Body of pancreas (tissue), 4 donors: ENCODE measurements around the gene RNF213. TPM values are rescaled to one million over a fixed set of nuclear protein-coding genes. Genes with fewer than 3 reads are reported as not detected.

Source experiments
- ATAC-seq: fragments of 150-250 bp; one replicate; pipeline ENCODE4 v1.9.1; 2016
- DNase-seq, 4 donors: peaks; one replicate each; pipeline ENCODE4 v3.0.0-alpha.2; 2019
- H3K27ac ChIP-seq, 4 donors: fragments of 200-600 bp; sonication (generic); 1 replicate in 3 of 4; 2 replicates in 1 of 4; pipeline versions ENCODE4 v1.5.1 to v1.6.1; 2016 to 2019; ENCODE audit warnings: mild to moderate bottlenecking in 1 of 4, mixed read lengths in 1 of 4, moderate library complexity in 1 of 4
- H3K27me3 ChIP-seq, 2 donors: fragments of 200-600 bp; sonication (generic); one replicate each; pipeline ENCODE4 v1.6.0; 2016; ENCODE audit warnings: mild to moderate bottlenecking in 1 of 2
- H3K36me3 ChIP-seq, 2 donors: fragments of 200-600 bp; sonication (generic); replicated peaks in 1 of 2; 2 replicates each; pipeline ENCODE4 v1.5.1; 2016; ENCODE audit warnings: low read depth in 2 of 2; ENCODE audit not compliant: insufficient read depth in 1 of 2
- H3K4me1 ChIP-seq: fragments of 200-600 bp; sonication (generic); one replicate; pipeline ENCODE4 v1.6.0; 2016
- H3K4me3 ChIP-seq, 2 donors: fragments of 200-600 bp; sonication (generic); 1 replicate in 1 of 2; 2 replicates in 1 of 2; pipeline ENCODE4 v1.5.1; 2016 to 2019
- H3K9me3 ChIP-seq, 3 donors: fragments of 200-600 bp; sonication (generic); 1 replicate in 2 of 3; 2 replicates in 1 of 3; pipeline ENCODE4 v1.5.1; 2016
- CTCF ChIP-seq, 7 experiments: fragments of 450-650 bp in 4 of 7; fragments of 200-600 bp in 3 of 7; sonication (generic) in 3 of 7; IDR thresholded peaks; one replicate each; pipeline ENCODE4 v1.5.1; 2016 to 2019; ENCODE audit warnings: antibody characterized with exemption in 7 of 7
- POLR2A ChIP-seq, 3 donors: fragments of 450-650 bp; IDR thresholded peaks; one replicate each; pipeline ENCODE4 v1.6.1; 2016; ENCODE audit warnings: antibody characterized with exemption in 3 of 3, mild to moderate bottlenecking in 2 of 3
- WGBS, 2 donors: methylation state at CpG; one replicate each; pipeline ENCODE4 v1.1.5; 2017; 5-methylcytosine and 5-hydroxymethylcytosine counted together
- intact Hi-C: fragments of 100-400 bp; cut with DNase I; formaldehyde crosslinking; loops from one replicate; pipeline ENCODE4 v1.15.1; 2023
- total RNA-seq, 2 donors: library from RNA; depleted of rRNA; stranded (reverse); fragments of >200 nt; gene quantifications; one replicate each; pipeline ENCODE4 v1.1.0, GENCODE V29; 2016

Gene RNF213
- total RNA-seq, 2 donors from 2014 or later = 60.7 to 69.5 TPM

- no peaks in the 10 kb centered on the region for H3K27me3 ChIP-seq
- no peaks in the 10 kb centered on the region for H3K4me1 ChIP-seq
- H3K4me3 ChIP-seq = no peak overlapping the region
- no peaks in the 10 kb centered on the region for H3K9me3 ChIP-seq
- H3K36me3 ChIP-seq = peaks cover 13 to 41% of the 10 kb centered on the region in 2 donors
- DNase-seq (no peak), ATAC-seq (no peak)
- TF ChIP-seq POLR2A (IDR thresholded peaks at IDR 0.05) (no peak), CTCF (IDR thresholded peaks at IDR 0.05) (no peak)
- 77 to 80% methylated on average over 14 of the region's 14 CpGs for WGBS, 2 donors
- H3K27ac ChIP-seq = no peak overlapping the region
- intact Hi-C loops = no loop called here
These were observed 114.3 kb downstream of the RNF213 start for GRCh38 chr17:80374732-80375585.

- no peak overlapping the region for H3K27ac ChIP-seq
- no peak for DNase-seq
- intact Hi-C loops = no loop called here
These were observed 115.9 kb downstream of the RNF213 start for GRCh38 chr17:80376531-80376930.

GRCh38 chr17:80377798-80378197, 117.1 kb downstream of the RNF213 start:
- no peak for ATAC-seq
- DNase-seq = no peak
- H3K27ac ChIP-seq = no peak overlapping the region
- peaks cover 18 to 50% of the 10 kb centered on the region in 2 donors for H3K36me3 ChIP-seq
- intact Hi-C loops = no loop called here
- H3K9me3 ChIP-seq = no peaks in the 10 kb centered on the region
- no peaks in the 10 kb centered on the region for H3K27me3 ChIP-seq
- 94% methylated on average over 3 to 9 of the region's 9 CpGs for WGBS, 2 donors
- no peak for TF ChIP-seq CTCF (IDR thresholded peaks at IDR 0.05)
- no peak for TF ChIP-seq POLR2A (IDR thresholded peaks at IDR 0.05)
- H3K4me3 ChIP-seq = no peak overlapping the region
- H3K4me1 ChIP-seq = no peaks in the 10 kb centered on the region

More at GRCh38 chr17:80376531-80376930, 115.9 kb downstream of the RNF213 start:
- Histone ChIP-seq H3K9me3 (no peaks in the 10 kb centered on the region), H3K36me3 (peaks cover 15 to 50% of the 10 kb centered on the region in 2 donors), H3K4me1 (no peaks in the 10 kb centered on the region), H3K4me3 (no peak overlapping the region), H3K27me3 (no peaks in the 10 kb centered on the region)
- ATAC-seq = no peak
- TF ChIP-seq POLR2A (IDR thresholded peaks at IDR 0.05) (no peak), CTCF (IDR thresholded peaks at IDR 0.05) (no peak)
- 86 to 90% methylated on average over 4 of the region's 4 CpGs for WGBS, 2 donors

- DNase-seq (no peak), ATAC-seq (no peak)
- H3K9me3 ChIP-seq = no peaks in the 10 kb centered on the region
- no peaks in the 10 kb centered on the region for H3K4me1 ChIP-seq
- intact Hi-C loops = no loop called here
- no peak overlapping the region for H3K27ac ChIP-seq
- no peak overlapping the region for H3K4me3 ChIP-seq
- no peaks in the 10 kb centered on the region for H3K27me3 ChIP-seq
- 85 to 88% methylated on average over 9 of the region's 9 CpGs for WGBS, 2 donors
- TF ChIP-seq CTCF (IDR thresholded peaks at IDR 0.05) (no peak), POLR2A (IDR thresholded peaks at IDR 0.05) (no peak)
- H3K36me3 ChIP-seq = peaks cover 17 to 52% of the 10 kb centered on the region in 2 donors
These were observed 118.7 kb downstream of the RNF213 start for GRCh38 chr17:80379348-80379747.

GRCh38 chr17:80380068-80380467, 119.4 kb downstream of the RNF213 start:
- no peaks in the 10 kb centered on the region for H3K9me3 ChIP-seq
- ATAC-seq (no peak), DNase-seq (no peak)
- peaks cover 10 to 50% of the 10 kb centered on the region in 2 donors for H3K36me3 ChIP-seq
- H3K27me3 ChIP-seq = no peaks in the 10 kb centered on the region
- intact Hi-C loops = no loop called here
- no peaks in the 10 kb centered on the region for H3K4me1 ChIP-seq
- no peak overlapping the region for H3K4me3 ChIP-seq
- WGBS, 2 donors = 86 to 94% methylated on average over 6 of the region's 6 CpGs
- no peak for TF ChIP-seq CTCF (IDR thresholded peaks at IDR 0.05)
- no peak for TF ChIP-seq POLR2A (IDR thresholded peaks at IDR 0.05)
- no peak overlapping the region for H3K27ac ChIP-seq
